Measurements from ENCODE around the gene WDR12.

WDR12 gene

DNA sequence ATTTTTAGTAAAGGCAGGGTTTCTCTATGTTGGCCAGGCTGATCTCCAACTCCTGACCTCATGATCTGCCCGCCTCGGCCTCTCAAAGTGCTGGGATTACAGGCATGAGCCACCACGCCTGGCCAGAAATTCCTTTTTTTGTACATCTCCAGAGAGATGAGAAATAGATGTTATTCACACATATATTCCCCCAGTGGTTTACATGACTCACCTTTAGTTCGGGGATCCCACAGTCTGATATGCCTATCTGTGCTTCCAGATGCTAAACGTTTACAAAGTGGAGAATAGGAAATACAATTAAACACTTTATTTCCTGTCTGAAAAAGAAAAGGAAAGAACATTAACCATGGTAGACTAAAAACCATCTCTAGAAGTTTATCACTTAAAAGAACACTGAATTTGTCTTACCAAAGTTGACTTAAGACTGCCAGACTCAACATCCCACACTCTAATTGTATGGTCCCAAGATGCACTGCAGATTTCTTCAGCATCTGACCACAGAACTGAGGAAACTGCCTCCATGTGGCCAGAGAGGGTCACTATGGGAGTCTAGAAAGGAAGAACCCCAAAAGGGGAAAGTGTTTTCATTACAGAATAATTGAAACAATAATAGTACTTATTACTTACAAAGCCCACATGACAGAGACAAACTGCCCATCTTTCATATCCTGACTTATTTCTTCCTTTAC is 27.3 kb downstream of the WDR12 start:
- DNase-seq (ENCODE audit: low read depth, low spot score) = no peak

GRCh38 chr2:202881570-202881969 is 29.9 kb downstream of the WDR12 start:
- no peak for DNase-seq (ENCODE audit: low read depth, low spot score)

- no peak for DNase-seq (ENCODE audit: low read depth, low spot score)
These were observed 33.8 kb downstream of the WDR12 start for GRCh38 chr2:202877699-202878098.

- DNase-seq (ENCODE audit: low read depth, low spot score) = peak; percentile 83
These were observed 40.0 kb downstream of the WDR12 start, which contains the start of gene ICA1L for GRCh38 chr2:202871300-202872141. Gene ICA1L, minus strand, starts transcription at chr2:202871766. Its CDS starts 42,757 bp downstream, at chr2:202829009.

GRCh38 chr2:202870431-202871299 is 40.8 kb downstream of the WDR12 start:
- peak; percentile 75 for DNase-seq (ENCODE audit: low read depth, low spot score)

DNA sequence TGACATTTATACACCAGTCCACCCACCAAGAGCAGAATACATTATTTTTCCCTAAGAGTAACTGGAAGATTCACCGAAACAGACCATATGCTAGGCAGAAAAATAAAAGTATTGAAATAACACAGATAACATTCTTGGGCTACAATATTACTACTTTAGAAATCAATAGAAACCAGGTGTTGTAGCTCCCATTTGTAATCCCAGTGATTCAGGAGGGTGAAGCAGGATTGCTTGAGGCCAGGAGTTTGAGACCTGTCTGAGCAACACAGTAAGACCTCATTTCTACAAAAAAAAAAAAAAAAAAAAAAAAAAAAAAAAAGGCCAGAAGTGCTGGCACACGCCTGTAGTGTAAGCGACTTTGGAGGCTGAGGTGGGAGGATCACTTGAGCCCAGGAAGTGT is 49.5 kb downstream of the WDR12 start:
- DNase-seq (ENCODE audit: low read depth, low spot score) = no peak

GRCh38 chr2:202858601-202859000 is 52.9 kb downstream of the WDR12 start:
- DNase-seq (ENCODE audit: low read depth, low spot score) = no peak

GRCh38 chr2:202849343-202849742 is 62.1 kb downstream of the WDR12 start:
- DNase-seq (ENCODE audit: low read depth, low spot score) = peak; percentile 8

DNA sequence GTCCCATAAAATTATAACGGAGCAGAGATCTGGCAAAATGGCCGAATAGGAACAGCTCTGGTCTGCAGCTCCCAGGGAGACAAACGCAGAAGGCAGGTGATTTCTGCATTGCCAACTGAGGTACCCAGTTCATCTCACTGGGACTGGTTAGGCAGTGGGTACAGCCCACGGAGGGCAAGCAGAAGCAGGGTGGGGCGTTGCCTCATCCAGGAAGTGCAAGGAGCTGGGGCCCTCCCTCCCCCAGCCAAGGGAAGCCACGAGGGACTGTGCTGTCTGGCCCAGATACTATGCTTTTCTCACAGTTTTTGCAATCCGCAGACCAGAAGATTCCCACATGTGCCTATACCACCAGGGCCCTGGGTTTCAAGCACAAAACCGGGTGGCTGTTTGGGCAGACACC is 62.7 kb downstream of the WDR12 start:
- DNase-seq (ENCODE audit: low read depth, low spot score) = peak; percentile 3

- DNase-seq (ENCODE audit: low read depth, low spot score) = no peak
These were observed 63.6 kb downstream of the WDR12 start for GRCh38 chr2:202847693-202848524.

DNA sequence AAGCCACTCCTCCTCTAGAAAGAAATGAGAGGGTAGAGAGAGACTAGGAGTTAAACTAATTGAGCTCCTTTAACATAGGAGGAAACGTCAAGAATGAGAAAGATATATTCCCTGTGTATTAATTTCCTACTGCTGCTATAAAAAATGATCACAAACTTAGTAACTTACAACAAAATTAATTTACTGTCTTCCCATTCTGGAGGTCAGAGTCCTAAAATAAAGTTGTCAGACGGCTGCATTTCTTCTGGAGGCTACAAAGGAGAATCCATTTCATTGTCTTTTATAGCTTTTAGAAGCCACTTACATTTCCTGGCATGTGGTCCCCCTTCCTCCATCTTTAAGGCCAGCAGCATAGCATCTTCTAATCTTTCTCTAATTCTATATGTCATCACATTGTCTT is 66.8 kb downstream of the WDR12 start:
- DNase-seq (ENCODE audit: low read depth, low spot score) = no peak

- DNase-seq (ENCODE audit: low read depth, low spot score) = no peak
These were observed 68.8 kb downstream of the WDR12 start for GRCh38 chr2:202842690-202843089.

GRCh38 chr2:202841090-202841867 is 70.2 kb downstream of the WDR12 start:
- DNase-seq (ENCODE audit: low read depth, low spot score) = no peak

DNA sequence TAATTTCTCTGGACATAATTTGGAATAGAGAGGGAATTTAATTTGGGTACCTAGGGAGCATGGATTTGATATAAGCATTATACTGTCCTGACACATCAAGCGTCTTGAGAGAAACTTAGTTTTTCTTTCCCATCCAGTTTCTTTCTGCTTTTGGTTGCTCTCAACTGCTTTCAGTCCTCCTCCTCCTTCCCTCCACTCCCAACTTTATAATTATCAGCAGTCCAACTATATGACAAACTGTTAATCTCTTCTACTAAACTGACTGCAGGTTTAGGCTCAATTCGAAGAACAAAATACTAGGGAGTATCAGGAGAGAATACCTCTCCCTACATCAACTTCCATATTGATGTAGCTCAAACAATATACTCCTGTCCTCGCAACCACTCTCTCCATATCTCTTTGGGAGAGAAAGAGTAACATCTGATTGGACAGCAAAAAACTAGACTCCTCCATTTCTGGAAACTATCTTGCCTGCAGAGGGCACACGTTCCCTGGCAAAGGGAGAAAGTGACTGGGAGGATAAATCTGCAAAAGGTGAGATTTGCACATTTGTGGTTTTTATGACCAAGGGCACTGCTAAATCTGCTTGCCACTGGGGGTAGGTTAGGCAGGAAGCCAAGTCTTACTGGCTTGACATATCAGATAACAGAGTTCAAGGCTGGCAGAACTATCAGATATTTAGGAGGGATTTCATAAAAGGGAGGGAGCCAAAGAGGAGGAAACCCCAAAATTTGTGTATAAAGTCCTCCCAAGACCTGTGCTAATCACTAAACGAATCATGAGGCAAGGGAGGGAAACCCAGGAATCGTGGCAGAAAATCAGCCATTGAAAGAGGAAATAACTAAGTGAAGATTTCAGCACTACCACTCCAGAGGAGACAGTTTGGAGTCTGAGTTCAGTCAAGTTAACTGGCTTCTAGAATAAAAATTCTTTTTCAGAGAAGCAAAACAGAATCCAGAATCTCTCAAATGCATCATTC is 79.9 kb downstream of the WDR12 start:
- peak; percentile 41 for DNase-seq (ENCODE audit: low read depth, low spot score)

- no peak for DNase-seq (ENCODE audit: low read depth, low spot score)
These were observed 86.6 kb downstream of the WDR12 start for GRCh38 chr2:202824901-202825300.

All from ELF-1 (cell line).